ENCODE data around the gene CCDC127. TPM values are rescaled to one million over a fixed set of nuclear protein-coding genes. Genes with fewer than 3 reads are reported as not detected.

CCDC127 gene
- total and polyA plus RNA-seq, 4 donors, result 1.1 to 2.6 (median 2.1) TPM

- no peaks in the 10 kb centered on the region for H3K36me3 ChIP-seq (ENCODE audit: control insufficient read depth in 4 of 4, insufficient read depth in 3 of 4, low read depth in 1 of 4, low read length in 3 of 4)
- no peak overlapping the region for H3K4me3 ChIP-seq (ENCODE audit: low read depth in 1 of 3, low read length in 3 of 3)
- TF ChIP-seq FOXA1 (IDR thresholded peaks at IDR 0.05) (no peak), RXRA (IDR thresholded peaks at IDR 0.05) (no peak), ATF3 (IDR thresholded peaks at IDR 0.05) (no peak), CTCF (IDR thresholded peaks at IDR 0.05; ENCODE audit: low read depth, low read length, missing input control) (no peak), MAX (IDR thresholded peaks at IDR 0.05) (no peak), GABPA (IDR thresholded peaks at IDR 0.05 in 1 of 2, conservative IDR thresholded peaks at IDR 0.05 in 1 of 2) (no peak), EGR1 (IDR thresholded peaks at IDR 0.05; ENCODE audit: low read depth in 2 of 2) (no peak), YY1 (IDR thresholded peaks at IDR 0.05) (no peak), TAF1 (conservative IDR thresholded peaks at IDR 0.05) (no peak), ZBTB33 (IDR thresholded peaks at IDR 0.05) (no peak), RAD21 (IDR thresholded peaks at IDR 0.05) (no peak), HNF4A (conservative IDR thresholded peaks at IDR 0.05) (no peak), FOXA2 (IDR thresholded peaks at IDR 0.05) (no peak), JUND (IDR thresholded peaks at IDR 0.05) (no peak), SP1 (IDR thresholded peaks at IDR 0.05) (no peak), REST (IDR thresholded peaks at IDR 0.05) (no peak), HNF4G (IDR thresholded peaks at IDR 0.05) (no peak), NR2F2 (IDR thresholded peaks at IDR 0.05) (no peak)
- no peak overlapping the region for H3K9ac ChIP-seq (ENCODE audit: low read depth in 1 of 2, low read length in 2 of 2)
- no peaks in the 10 kb centered on the region for H3K9me3 ChIP-seq (ENCODE audit: control insufficient read depth in 4 of 4, low read length in 3 of 4)
- H3K4me1 ChIP-seq (ENCODE audit: control insufficient read depth in 4 of 4, insufficient read depth in 4 of 4, low read length in 3 of 4), result peaks cover 2 to 22% (median 16%) of the 10 kb centered on the region in 4 donors
- H3K27me3 ChIP-seq (ENCODE audit: control insufficient read depth in 4 of 4, insufficient read depth in 4 of 4, low read length in 3 of 4), result no peaks in the 10 kb centered on the region
- 93% methylated on average over 10 of the region's 10 CpGs for WGBS
- no peak overlapping the region for H3K27ac ChIP-seq (ENCODE audit: low read depth in 1 of 2, low read length in 2 of 2)
- no peak for DNase-seq (ENCODE audit: low spot score)
These were observed 28.5 kb downstream of the CCDC127 start for GRCh38 chr5:189486-189885.
